H9 (cell line): ENCODE results near the gene KLKB1. TPM values are rescaled to one million over a fixed set of nuclear protein-coding genes. Genes with fewer than 3 reads are reported as not detected.

ENCODE experiments used
- DNase-seq: peaks from one replicate; pipeline ENCODE4 v3.0.0-alpha.2; 2017
- H2AFZ ChIP-seq: one replicate; pipeline ENCODE4 v1.6.1; 2013; ENCODE audit warnings: mild to moderate bottlenecking, low read length, control low read depth, moderate library complexity
- H2AK5ac ChIP-seq: 2 replicates; pipeline ENCODE4 v1.6.1; 2013; ENCODE audit warnings: low read length, control low read depth, mixed read lengths; ENCODE audit not compliant: insufficient read length
- H2BK120ac ChIP-seq: one replicate; pipeline ENCODE4 v1.6.1; 2013; ENCODE audit warnings: low read depth, mild to moderate bottlenecking, low read length, control low read depth, inconsistent platforms; ENCODE audit not compliant: poor library complexity, severe bottlenecking
- H2BK12ac ChIP-seq: 2 replicates; pipeline ENCODE4 v1.6.1; 2013; ENCODE audit warnings: low read length, control low read depth, mixed read lengths, low read depth; ENCODE audit not compliant: insufficient read length
- H2BK15ac ChIP-seq: 2 replicates; pipeline ENCODE4 v1.6.1; 2013; ENCODE audit warnings: low read depth, low read length, control low read depth
- H2BK20ac ChIP-seq: one replicate; pipeline ENCODE4 v1.6.1; 2013; ENCODE audit warnings: low read depth, mild to moderate bottlenecking, low read length, control low read depth, inconsistent platforms; ENCODE audit not compliant: poor library complexity, severe bottlenecking
- H2BK5ac ChIP-seq: 2 replicates; pipeline ENCODE4 v1.6.1; 2013; ENCODE audit warnings: low read length, control low read depth, mixed read lengths; ENCODE audit not compliant: insufficient read length
- H3K14ac ChIP-seq: 2 replicates; pipeline ENCODE4 v1.6.1; 2013; ENCODE audit warnings: low read length, control low read depth; ENCODE audit not compliant: insufficient read depth
- H3K18ac ChIP-seq: 2 replicates; pipeline ENCODE4 v1.6.1; 2013; ENCODE audit warnings: low read depth, mild to moderate bottlenecking, mixed read lengths, low read length, control low read depth; ENCODE audit not compliant: insufficient read length
- H3K23ac ChIP-seq: 2 replicates; pipeline ENCODE4 v1.6.1; 2013; ENCODE audit warnings: low read length, control low read depth, mixed read lengths, low read depth; ENCODE audit not compliant: insufficient read length
- H3K23me2 ChIP-seq: 2 replicates; pipeline ENCODE4 v1.6.1; 2013; ENCODE audit warnings: low read depth, mild to moderate bottlenecking, mixed read lengths, low read length, control low read depth; ENCODE audit not compliant: insufficient read length, poor library complexity, severe bottlenecking
- H3K27ac ChIP-seq: 2 replicates; pipeline ENCODE4 v1.5.1; 2013; ENCODE audit warnings: low read length, control low read depth, mixed read lengths, low read depth; ENCODE audit not compliant: insufficient read length
- H3K27me3 ChIP-seq: 2 replicates; pipeline ENCODE4 v1.6.1; 2013; ENCODE audit warnings: low read length, control low read depth, inconsistent platforms; ENCODE audit not compliant: insufficient read depth
- H3K4ac ChIP-seq: 2 replicates; pipeline ENCODE4 v1.6.1; 2013; ENCODE audit warnings: low read depth, mild to moderate bottlenecking, control low read depth, inconsistent platforms, low read length, moderate library complexity
- H3K4me1 ChIP-seq: 2 replicates; pipeline ENCODE4 v1.6.1; 2013; ENCODE audit warnings: low read length, control low read depth, inconsistent platforms; ENCODE audit not compliant: insufficient read depth
- H3K4me2 ChIP-seq: 2 replicates; pipeline ENCODE4 v1.6.1; 2013; ENCODE audit warnings: low read length, control low read depth, mixed read lengths; ENCODE audit not compliant: insufficient read length, insufficient read depth
- H3K56ac ChIP-seq: 2 replicates; pipeline ENCODE4 v1.6.1; 2013; ENCODE audit warnings: low read depth, mild to moderate bottlenecking, mixed read lengths, low read length, control low read depth; ENCODE audit not compliant: insufficient read length
- H3K79me1 ChIP-seq: 2 replicates; pipeline ENCODE4 v1.6.1; 2013; ENCODE audit warnings: low read depth, mild to moderate bottlenecking, moderate library complexity, low read length, control low read depth, inconsistent platforms; ENCODE audit not compliant: insufficient read depth, poor library complexity, severe bottlenecking
- H3K79me2 ChIP-seq: 2 replicates; pipeline ENCODE4 v1.6.1; 2013; ENCODE audit warnings: low read length, control low read depth, inconsistent platforms; ENCODE audit not compliant: insufficient read depth
- H3K9ac ChIP-seq: 2 replicates; pipeline ENCODE4 v1.6.1; 2013; ENCODE audit warnings: low read length, control low read depth, mixed read lengths; ENCODE audit not compliant: insufficient read length; ENCODE audit errors: extremely low read depth
- H3K9me3 ChIP-seq: one replicate; pipeline ENCODE4 v1.6.1; 2013; ENCODE audit warnings: low read depth, low read length, inconsistent platforms; ENCODE audit not compliant: control insufficient read depth
- H3T11ph ChIP-seq: one replicate; pipeline ENCODE4 v1.6.1; 2013; ENCODE audit warnings: mild to moderate bottlenecking, low read length, control low read depth, inconsistent platforms
- H4K20me1 ChIP-seq: one replicate; pipeline ENCODE4 v1.6.1; 2013; ENCODE audit not compliant: control insufficient read depth, insufficient read length, insufficient read depth
- H4K5ac ChIP-seq: 2 replicates; pipeline ENCODE4 v1.6.1; 2013; ENCODE audit warnings: low read depth, mild to moderate bottlenecking, mixed read lengths, low read length, control low read depth; ENCODE audit not compliant: insufficient read length
- H4K8ac ChIP-seq: replicated peaks from 2 replicates; pipeline ENCODE4 v1.6.1; 2013; ENCODE audit warnings: low read length, control low read depth, mixed read lengths, low read depth; ENCODE audit not compliant: insufficient read length
- H4K91ac ChIP-seq: 2 replicates; pipeline ENCODE4 v1.6.1; 2013; ENCODE audit warnings: low read depth, mild to moderate bottlenecking, moderate library complexity, mixed read lengths, low read length, control low read depth; ENCODE audit not compliant: insufficient read length
- H3K27ac Mint-ChIP-seq, 3 experiments: 2 replicates in 2 of 3; 3 replicates in 1 of 3; pipeline ENCODE4 v1.8.0; 2020 to 2021; ENCODE audit warnings: mixed read lengths in 3 of 3, mild to moderate bottlenecking in 1 of 3, moderate library complexity in 1 of 3
- H3K27me3 Mint-ChIP-seq: 2 replicates; pipeline ENCODE4 v1.8.0; 2021; ENCODE audit warnings: low read depth, mild to moderate bottlenecking, moderate library complexity, mixed read lengths
- H3K36me3 Mint-ChIP-seq, 3 experiments: 2 replicates in 2 of 3; 3 replicates in 1 of 3; pipeline ENCODE4 v1.8.0; 2020 to 2021; ENCODE audit warnings: low read depth in 3 of 3, mixed read lengths in 3 of 3; ENCODE audit not compliant: insufficient read depth in 1 of 3
- H3K4me1 Mint-ChIP-seq, 2 experiments: 2 replicates each; pipeline ENCODE4 v1.8.0; 2020; ENCODE audit warnings: mixed read lengths in 2 of 2
- H3K4me3 Mint-ChIP-seq, 2 experiments: 2 replicates in 1 of 2; 3 replicates in 1 of 2; pipeline ENCODE4 v1.8.0; 2020 to 2021; ENCODE audit warnings: mild to moderate bottlenecking in 2 of 2, mixed read lengths in 2 of 2, moderate library complexity in 1 of 2
- H3K9me3 Mint-ChIP-seq, 2 experiments: 2 replicates in 1 of 2; 3 replicates in 1 of 2; pipeline ENCODE4 v1.8.0; 2020; ENCODE audit warnings: mild to moderate bottlenecking in 2 of 2, mixed read lengths in 2 of 2, moderate library complexity in 1 of 2
- WGBS: extraction: QIAGEN DNeasy Blood & Tissue Kit; methylation state at CpG from one replicate; pipeline ENCODE4 v1.1.7; 2013; ENCODE audit warnings: missing lambda C conversion rate, low lambda C conversion rate, mixed read lengths; ENCODE audit not compliant: insufficient read length; ENCODE audit errors: extremely low coverage; 5-methylcytosine and 5-hydroxymethylcytosine counted together
- total RNA-seq: library from RNA; stranded (reverse); gene quantifications from 2 replicates; pipeline ENCODE4 v1.2.1, GENCODE V29; 2021
- TF ChIP-seq, protein P1 (sequence below): fragments of 200-600 bp; sonication (generic); conservative IDR thresholded peaks from 3 replicates; pipeline ENCODE4 v1.8.0; 2021; ENCODE audit warnings: antibody characterized with exemption, mild to moderate bottlenecking

KLKB1 gene
- total RNA-seq, 1 experiment from 2014 or later = 21.8 TPM

DNA sequence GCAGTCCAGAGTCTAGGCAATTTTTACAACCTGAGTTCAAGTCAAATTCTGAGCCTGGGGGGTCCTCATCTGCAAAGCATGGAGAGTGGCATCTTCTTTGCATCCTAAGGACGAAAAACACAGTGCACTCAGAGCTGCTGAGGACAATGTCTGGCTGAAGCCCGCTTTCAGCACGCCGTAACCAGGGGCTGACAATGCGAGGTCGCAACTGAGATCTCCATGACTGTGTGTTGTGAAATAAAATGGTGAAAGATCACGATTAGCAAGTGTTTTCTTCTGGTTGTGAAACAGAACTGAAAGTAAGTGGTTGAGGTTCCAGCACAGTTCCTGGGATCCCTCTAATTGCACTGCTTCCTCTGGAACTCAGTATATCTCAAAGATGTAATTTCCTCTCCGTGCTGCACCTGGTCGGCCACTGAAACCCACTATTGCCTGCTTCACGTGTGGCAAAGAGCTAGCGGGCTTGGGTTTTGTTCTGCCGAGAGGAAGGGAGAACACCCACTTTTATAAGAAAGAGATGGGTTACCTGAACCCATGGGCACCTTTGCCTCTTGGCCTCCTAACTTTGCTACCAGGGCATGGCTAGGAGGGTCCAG, 31.0 kb downstream of the KLKB1 start:
- Histone ChIP-seq H3K56ac (no peak overlapping the region), H3K23me2 (no peaks in the 10 kb centered on the region)

More for the DNA sequence above, 31.0 kb downstream of the KLKB1 start:
- no peak for DNase-seq
- Mint-ChIP-seq H3K36me3 (peaks cover 22 to 46% (median 31%) of the 10 kb centered on the region in 3 experiments), H3K9me3 (peaks cover 7 to 11% of the 10 kb centered on the region in 2 experiments; a peak in 3 of 5 replicates), H3K4me3 (no peak overlapping the region), H3K27me3 (no peaks in the 10 kb centered on the region), H3K4me1 (peaks cover 8 to 24% of the 10 kb centered on the region in 2 experiments), H3K27ac (no peak overlapping the region)
- no peak overlapping the region for H2AFZ ChIP-seq
- no peak overlapping the region for H3K9ac ChIP-seq
- H2BK5ac ChIP-seq = no peak overlapping the region
- H4K20me1 ChIP-seq = no peaks in the 10 kb centered on the region
- H2AK5ac ChIP-seq = no peak overlapping the region
- no peak overlapping the region for H3K23ac ChIP-seq
- no peak overlapping the region for H3K4ac ChIP-seq
- no peak overlapping the region for H3K27ac ChIP-seq
- WGBS = no CpG with 5 or more reads among the region's 12 CpGs
- H3T11ph ChIP-seq = no peak overlapping the region
- no peak overlapping the region for H4K5ac ChIP-seq
- no peak overlapping the region for H3K14ac ChIP-seq
- H3K9me3 ChIP-seq = no peaks in the 10 kb centered on the region
- H3K4me2 ChIP-seq = no peak overlapping the region
- no peaks in the 10 kb centered on the region for H3K79me2 ChIP-seq
- H3K18ac ChIP-seq = no peak overlapping the region
- H4K8ac ChIP-seq = no peak overlapping the region
- peaks cover 6% of the 10 kb centered on the region; the same call in 1 of the 2 replicates for H3K4me1 ChIP-seq
- H3K27me3 ChIP-seq = no peaks in the 10 kb centered on the region
- H2BK15ac ChIP-seq = no peak overlapping the region
- TF ChIP-seq, protein P1, sequence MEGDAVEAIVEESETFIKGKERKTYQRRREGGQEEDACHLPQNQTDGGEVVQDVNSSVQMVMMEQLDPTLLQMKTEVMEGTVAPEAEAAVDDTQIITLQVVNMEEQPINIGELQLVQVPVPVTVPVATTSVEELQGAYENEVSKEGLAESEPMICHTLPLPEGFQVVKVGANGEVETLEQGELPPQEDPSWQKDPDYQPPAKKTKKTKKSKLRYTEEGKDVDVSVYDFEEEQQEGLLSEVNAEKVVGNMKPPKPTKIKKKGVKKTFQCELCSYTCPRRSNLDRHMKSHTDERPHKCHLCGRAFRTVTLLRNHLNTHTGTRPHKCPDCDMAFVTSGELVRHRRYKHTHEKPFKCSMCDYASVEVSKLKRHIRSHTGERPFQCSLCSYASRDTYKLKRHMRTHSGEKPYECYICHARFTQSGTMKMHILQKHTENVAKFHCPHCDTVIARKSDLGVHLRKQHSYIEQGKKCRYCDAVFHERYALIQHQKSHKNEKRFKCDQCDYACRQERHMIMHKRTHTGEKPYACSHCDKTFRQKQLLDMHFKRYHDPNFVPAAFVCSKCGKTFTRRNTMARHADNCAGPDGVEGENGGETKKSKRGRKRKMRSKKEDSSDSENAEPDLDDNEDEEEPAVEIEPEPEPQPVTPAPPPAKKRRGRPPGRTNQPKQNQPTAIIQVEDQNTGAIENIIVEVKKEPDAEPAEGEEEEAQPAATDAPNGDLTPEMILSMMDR = no peak
- no peak overlapping the region for H2BK20ac ChIP-seq
- no peak overlapping the region for H2BK12ac ChIP-seq
- no peak overlapping the region for H4K91ac ChIP-seq
- no peaks in the 10 kb centered on the region for H3K79me1 ChIP-seq
- H2BK120ac ChIP-seq = no peak overlapping the region
